Measurements from ENCODE around the gene BARX1. TPM values are rescaled to one million over a fixed set of nuclear protein-coding genes. Genes with fewer than 3 reads are reported as not detected.

BARX1 gene
- total and polyA plus RNA-seq, 4 donors: 0.17 TPM; not detected in 3

GRCh38 chr9:93903886-93904648 is 51.1 kb downstream of the BARX1 start:
- Histone ChIP-seq H3K27ac (ENCODE audit: low read depth, low read length) (no peak overlapping the region), H3K36me3 (ENCODE audit: control insufficient read depth, insufficient read depth, low read length) (no peaks in the 10 kb centered on the region)
- 88% methylated on average over 10 of the region's 10 CpGs for WGBS (ENCODE audit: insufficient coverage)

GRCh38 chr9:93902780-93903655 is 52.1 kb downstream of the BARX1 start:
- DNase-seq (ENCODE audit: low read depth in 4 of 6, low spot score in 6 of 6): no peak
- Histone ChIP-seq H3K36me3 (ENCODE audit: control insufficient read depth, insufficient read depth, low read length) (no peaks in the 10 kb centered on the region), H3K27me3 (ENCODE audit: control insufficient read depth, insufficient read depth, low read length) (no peaks in the 10 kb centered on the region), H3K4me3 (ENCODE audit: low read depth, low read length) (no peak overlapping the region), H3K4me1 (ENCODE audit: control insufficient read depth, insufficient read depth, low read length) (no peaks in the 10 kb centered on the region), H3K27ac (ENCODE audit: low read depth, low read length) (no peak overlapping the region), H3K9me3 (ENCODE audit: control insufficient read depth, insufficient read depth, low read length) (no peaks in the 10 kb centered on the region)
- WGBS (ENCODE audit: insufficient coverage): 62% methylated on average over 9 of the region's 12 CpGs

More at GRCh38 chr9:93903886-93904648, 51.1 kb downstream of the BARX1 start:
- Histone ChIP-seq H3K9me3 (ENCODE audit: control insufficient read depth, insufficient read depth, low read length) (no peaks in the 10 kb centered on the region), H3K4me3 (ENCODE audit: low read depth, low read length) (no peak overlapping the region), H3K27me3 (ENCODE audit: control insufficient read depth, insufficient read depth, low read length) (no peaks in the 10 kb centered on the region), H3K4me1 (ENCODE audit: control insufficient read depth, insufficient read depth, low read length) (no peaks in the 10 kb centered on the region)
- DNase-seq (ENCODE audit: low read depth in 4 of 6, low spot score in 6 of 6): no peak

- no peak for DNase-seq (ENCODE audit: low read depth in 4 of 6, low spot score in 6 of 6)
- WGBS (ENCODE audit: insufficient coverage): 90% methylated on average over 10 of the region's 11 CpGs
These were observed 52.9 kb downstream of the BARX1 start for GRCh38 chr9:93902051-93902779.

More at GRCh38 chr9:93902051-93902779, 52.9 kb downstream of the BARX1 start:
- Histone ChIP-seq H3K27me3 (ENCODE audit: control insufficient read depth, insufficient read depth, low read length) (no peaks in the 10 kb centered on the region), H3K36me3 (ENCODE audit: control insufficient read depth, insufficient read depth, low read length) (no peaks in the 10 kb centered on the region), H3K4me1 (ENCODE audit: control insufficient read depth, insufficient read depth, low read length) (no peaks in the 10 kb centered on the region), H3K4me3 (ENCODE audit: low read depth, low read length) (no peak overlapping the region), H3K9me3 (ENCODE audit: control insufficient read depth, insufficient read depth, low read length) (no peaks in the 10 kb centered on the region), H3K27ac (ENCODE audit: low read depth, low read length) (no peak overlapping the region)

Other genes with a start within 250 kb of the BARX1 start
- gene PTPDC1, start 129.1 kb upstream of the BARX1 start, total RNA-seq: 10 to 100 TPM; 13.0 to 27.0 TPM
- 1 to 10 TPM; 9.3 to 9.5 TPM for gene PTPDC1, start 129.1 kb upstream of the BARX1 start, polyA plus RNA-seq (ENCODE audit: insufficient read length in 2 of 2)

Data from spinal cord (tissue), 10 donors.